SK-N-DZ (cell line): ENCODE measurements around the gene COPS3. TPM values are rescaled to one million over a fixed set of nuclear protein-coding genes. Genes with fewer than 3 reads are reported as not detected.

ENCODE experiments used
- DNase-seq: peaks from one replicate; pipeline ENCODE4 v3.0.0-alpha.2; 2015; ENCODE audit warnings: low spot score
- polyA plus RNA-seq, 2 experiments: library from polyadenylated mRNA; depleted of rRNA; stranded (reverse); fragments of >200 nt; gene quantifications; 2 replicates each; pipeline ENCODE4 v1.2.3, GENCODE V29; 2014

Gene COPS3
- 255 and 282 TPM in 2 replicates for polyA plus RNA-seq (2014; cell fraction: cytosol; rRNA removed)
- 125 and 144 TPM in 2 replicates for polyA plus RNA-seq (2014; cell fraction: nucleus; rRNA removed)

DNA sequence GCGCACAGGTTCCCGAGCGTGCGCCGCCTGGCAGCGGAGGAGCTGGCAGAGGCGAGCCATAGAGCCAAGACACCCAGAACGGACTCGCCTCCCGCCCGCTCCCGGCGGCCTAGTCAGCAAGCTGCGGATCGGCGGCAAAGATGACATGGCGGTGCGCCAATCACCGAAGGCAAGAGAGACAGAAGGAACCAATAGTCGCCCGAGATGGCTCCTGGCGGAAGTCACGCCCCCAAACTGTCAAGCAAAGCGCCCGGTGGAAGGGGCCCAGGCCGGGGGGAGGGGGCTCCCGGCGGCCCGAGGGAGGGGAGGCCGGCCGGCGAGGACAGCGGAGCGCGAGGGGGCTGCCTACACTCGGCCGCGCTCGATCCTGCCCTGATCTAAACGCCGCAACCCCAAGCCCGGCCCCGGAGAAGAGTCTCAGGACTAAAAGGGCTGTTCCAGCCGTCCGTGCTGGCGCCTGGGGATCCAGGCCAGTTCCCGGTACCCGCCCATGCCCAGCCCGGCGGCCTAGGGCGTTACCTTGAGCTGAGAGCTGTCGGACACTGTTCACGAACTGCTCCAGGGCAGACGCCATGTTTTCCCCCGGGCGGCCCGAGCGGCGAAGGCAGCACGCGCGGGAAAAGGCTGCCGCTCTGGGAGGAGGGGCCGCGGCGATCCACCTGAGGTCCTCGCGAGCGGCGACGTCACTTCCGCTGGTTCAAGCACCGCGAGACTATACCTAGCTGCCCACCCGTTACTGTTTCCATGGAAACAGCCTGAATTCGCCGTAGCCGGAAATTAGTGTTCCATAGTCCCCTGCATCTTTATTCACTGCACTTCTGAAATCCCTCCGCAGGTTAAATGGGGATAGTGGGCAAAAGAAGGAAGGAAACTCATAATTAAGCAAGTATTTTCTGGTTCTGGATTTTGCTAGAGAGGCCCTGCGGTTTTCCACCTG is at the start of gene COPS3:
Gene COPS3, minus strand, starts transcription at position 634 of the 937 bp plus-strand sequence. Its CDS starts 60 bp downstream, at position 574.
- DNase-seq, result peak; percentile 98

DNA sequence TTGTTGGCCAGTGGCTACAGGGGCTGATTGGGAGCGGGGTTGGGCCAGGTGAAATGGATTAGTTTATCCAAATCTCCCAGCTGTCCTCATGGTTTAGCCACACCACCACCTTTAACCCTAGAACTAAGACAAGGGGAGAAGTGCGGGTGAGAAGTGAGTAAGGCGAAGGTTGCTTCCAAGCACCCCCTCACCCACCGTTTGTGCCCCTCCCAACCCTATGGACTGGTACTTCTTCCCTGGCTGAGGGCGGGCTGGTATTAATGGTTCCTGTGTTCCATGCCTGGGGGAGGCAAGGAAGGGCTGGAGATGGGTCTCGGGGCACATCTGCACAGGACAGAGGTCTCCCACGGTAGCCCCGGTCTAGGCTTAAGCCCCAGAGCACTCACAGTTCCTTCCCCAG is 47.2 kb upstream of the COPS3 start:
- no peak for DNase-seq

DNA sequence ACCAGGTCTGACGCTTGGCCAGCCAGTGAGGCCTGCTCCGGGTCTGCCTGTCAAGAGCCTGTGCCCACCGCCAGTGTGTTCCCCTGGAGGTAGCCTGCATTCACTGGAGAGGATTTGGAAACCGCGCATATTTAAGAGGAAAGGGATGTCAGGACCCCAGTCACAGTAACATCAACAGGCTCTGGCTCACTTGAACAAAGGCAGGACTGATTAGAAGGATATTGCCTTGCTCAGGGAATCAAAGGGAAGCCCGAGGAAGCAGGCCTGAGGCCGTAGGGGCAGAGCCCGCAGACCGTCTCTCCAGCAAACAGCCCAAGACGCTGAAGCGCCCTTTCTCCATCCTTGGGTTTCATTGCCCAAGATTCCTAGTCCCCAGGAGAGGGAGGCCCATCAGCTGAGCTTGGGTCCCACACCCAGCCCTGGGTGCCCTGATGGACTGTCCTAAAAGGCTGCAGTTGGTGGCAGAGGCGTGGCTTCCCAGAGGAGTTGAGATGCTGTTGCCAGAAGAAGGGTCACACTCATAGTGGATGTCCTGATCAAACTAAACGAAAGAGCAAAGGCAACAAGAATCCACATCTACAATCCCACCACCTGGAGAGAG is 45.3 kb upstream of the COPS3 start:
- no peak for DNase-seq

DNA sequence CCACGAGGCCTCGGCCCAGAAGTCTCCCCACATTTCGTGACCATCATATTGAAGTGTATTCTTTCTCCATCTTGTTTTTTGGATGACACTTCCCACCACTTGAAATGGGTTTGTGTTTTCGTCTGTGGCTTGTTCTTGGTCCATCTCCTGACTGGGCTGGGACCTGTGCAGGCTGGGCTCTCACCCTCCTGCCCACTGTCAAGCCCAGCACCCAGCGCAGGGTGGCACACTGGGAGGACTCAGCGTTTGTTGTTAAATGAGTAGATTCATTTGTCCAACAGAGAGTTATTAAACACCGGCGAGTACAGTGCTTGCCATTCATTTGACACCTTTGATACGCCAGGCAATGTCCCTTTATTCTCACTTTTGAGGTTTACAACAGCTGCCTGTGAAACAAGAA is 44.8 kb upstream of the COPS3 start:
- no peak for DNase-seq

DNA sequence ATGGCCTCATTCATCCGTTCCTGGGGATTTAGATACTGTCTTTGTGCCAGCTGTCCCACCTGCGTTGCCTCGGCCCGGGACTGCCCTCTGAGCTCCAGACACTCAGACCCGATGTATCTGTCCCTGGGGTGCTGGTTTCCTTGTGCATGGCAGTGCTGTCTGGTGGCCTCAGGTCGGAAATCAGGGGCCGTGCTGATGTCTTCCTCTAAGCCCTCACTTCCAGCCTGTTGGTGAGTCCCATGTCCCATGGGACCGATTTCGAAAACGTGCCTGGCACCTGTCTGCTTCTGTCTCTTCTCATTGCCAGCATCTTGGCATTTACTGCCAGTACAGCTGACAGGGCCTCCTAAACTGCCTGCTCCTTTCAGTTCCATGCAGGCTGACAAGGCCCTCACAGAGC is 44.2 kb upstream of the COPS3 start:
- no peak for DNase-seq

DNA sequence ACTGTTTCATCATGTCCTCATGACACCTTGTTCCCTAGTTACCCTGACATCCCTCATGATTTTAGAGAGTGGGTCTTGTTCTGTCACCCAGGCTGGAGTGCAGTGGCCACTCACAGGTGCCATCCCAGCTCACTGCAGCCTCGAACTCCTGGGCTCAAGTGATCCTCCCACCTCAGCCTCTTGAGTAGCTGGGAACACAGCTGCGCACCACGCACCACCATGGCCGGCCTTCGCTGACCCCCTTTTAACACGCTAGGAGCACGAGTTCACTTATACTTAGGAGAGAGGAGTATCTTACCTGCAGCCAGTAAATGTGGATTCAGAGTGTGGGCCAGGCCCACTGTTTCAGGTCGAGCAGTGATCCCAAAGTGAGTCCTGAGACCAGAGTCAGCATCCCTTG is 43.6 kb upstream of the COPS3 start:
- no peak for DNase-seq

DNA sequence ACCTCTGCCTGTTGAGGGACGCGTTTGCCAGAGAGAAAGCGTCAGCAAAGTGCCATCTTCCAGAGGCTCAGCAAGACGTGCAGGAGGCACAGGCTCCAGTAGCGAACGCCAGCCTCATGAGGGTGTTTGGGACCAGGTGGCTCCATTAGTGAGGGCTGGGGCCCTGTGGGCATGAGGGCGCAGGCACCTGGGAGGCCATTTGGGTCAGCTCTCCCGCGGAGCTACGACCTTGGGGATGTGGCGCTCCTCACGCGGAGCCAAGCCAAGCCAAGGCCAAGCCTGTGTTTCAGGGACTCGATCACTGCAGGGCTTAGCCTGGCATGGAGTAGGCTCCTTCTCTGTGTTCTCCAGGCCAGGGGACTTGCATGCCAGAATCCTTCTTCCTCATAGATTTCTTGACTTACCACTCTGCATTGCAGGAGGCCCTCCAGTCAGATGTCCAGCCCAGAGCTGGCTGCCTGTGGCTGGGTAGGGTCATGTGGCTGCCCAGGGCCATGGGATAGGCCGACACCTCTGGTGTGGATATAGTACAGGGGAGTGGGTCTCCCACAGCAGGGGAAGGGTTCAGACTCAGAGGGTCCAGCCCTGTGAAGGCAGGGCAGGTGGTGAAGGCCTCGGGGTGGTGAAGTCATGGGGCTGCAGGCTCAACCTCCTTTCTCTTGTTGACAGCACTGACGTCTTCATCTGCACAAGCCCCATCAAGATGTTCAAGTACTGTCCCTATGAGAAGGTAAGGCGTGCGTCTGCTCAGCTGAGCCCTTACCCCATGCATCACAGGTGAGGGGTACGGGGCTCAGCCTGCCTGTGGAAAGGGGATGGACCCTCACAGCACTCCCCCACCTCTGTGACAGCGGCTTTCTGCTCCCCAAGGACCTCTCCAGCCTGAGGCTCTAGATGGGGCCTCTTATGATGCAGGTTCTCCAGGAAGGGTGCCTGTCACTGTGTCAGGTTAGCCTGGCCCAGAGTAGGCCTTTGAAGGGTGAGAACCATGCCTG is 41.8 kb upstream of the COPS3 start:
- no peak for DNase-seq

DNA sequence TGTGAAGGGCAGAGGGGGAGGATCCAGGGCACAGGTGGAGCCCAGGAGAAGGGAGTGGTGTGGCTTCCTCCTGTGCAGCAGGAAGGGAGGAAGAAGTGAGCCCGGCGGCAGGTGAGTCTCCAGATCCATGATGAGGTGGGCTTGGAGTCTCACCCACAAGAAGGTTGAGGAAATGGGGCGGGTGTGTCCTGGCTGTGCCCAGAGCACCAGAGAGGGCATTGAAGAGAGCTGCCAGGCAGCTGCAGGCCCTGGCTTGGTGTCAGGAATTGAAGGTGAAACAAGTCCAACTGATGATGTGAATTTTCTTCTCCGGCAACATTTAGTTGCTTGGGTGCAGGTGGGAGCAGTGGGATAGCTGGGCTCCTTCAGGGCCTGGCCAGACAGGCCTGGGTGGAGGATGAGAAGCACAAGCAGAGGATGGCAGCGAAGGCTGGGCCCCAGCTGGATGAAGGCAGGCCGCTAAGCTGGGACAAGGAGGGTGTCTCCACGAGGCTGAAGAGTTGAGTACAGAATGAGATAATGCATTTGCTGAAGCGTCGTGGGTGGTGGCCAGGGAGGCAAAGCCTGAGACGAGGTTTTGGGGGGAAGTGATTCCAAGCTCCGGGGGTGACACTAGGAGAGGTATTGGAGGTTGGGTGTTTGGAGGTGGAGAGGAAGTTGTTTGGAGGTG is 40.4 kb upstream of the COPS3 start:
- no peak for DNase-seq

DNA sequence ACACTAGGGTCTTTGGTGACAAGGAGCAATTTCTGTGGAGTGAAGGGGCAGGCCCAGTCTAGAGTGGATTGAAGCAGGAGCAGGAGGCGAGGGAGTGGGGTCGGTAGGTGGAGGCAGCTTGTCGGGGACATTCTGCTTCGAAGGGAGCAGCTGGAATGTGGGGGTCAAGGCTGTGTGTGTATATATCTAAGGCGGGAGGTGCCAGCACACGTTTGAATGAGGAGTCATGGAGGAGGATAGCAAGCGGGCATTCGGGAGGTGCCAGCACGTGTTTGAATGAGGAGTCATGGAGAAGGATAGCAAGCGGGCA is 39.8 kb upstream of the COPS3 start:
- DNase-seq, result no peak

DNA sequence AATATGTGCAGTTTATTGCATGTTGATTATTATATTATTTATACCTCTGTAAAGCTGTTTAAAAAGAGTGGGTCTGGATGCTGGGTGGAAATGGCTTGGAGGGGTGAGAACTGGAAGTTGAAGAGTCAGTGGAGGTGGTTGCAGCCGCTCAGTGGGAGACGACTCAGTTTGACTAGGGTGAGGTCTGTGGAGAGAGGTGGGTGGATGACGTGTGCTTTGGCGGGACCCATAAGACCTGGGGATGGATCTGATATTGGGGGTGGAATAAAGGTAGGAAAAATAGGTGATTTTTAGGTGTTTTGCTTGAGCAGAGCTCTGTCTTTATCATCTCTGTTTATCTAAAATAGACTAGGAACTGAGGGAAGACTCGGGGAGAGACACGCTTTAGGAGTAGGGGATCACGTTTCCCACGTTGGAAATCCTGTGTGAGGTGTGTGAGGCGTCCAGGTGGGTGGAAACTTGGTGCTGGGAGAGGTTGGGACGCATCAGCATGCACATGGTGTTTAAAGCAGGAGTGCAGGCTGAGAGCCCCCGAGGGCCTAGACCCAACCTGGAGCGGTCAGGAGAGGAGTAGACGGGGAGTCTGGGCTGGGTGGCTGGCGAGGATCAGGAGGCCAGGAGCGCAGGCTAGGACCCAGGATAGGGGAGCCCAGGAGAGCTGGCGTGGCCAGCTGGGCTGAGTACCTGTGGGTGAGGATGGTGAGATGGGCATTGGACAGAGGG is 39.3 kb upstream of the COPS3 start:
- no peak for DNase-seq

DNA sequence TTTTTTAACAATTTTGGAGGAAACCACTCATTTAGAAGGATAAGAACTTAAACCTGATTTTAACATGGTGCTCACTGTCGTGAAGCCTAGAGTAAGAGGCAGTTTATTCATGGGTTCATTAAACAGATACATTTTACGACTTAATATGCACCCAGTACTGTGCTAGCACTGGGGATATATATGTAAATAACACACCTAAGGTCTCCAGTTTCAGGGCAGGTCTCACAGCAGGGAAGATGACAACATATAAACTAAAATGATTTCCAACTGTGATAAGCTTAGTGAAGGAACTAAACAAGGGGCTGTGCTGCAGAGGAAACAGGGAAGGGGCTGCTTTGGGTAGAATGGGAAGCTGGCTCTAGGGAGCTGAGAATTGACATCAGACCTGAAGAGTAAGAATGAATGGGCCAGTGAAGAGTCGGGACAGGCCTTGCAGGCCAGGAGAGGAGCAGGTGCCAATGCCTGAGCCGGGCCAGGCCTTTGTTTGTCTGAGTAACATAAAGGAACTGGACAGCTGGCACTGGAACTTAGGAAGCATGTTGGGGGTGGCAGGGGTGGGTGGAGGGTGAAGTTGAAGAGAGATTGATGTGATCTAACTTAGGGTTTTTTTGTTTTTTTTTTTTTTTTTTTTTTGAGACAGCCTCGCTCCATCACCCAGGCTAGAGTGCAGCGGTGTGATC is 34.2 kb upstream of the COPS3 start:
- DNase-seq, result no peak

DNA sequence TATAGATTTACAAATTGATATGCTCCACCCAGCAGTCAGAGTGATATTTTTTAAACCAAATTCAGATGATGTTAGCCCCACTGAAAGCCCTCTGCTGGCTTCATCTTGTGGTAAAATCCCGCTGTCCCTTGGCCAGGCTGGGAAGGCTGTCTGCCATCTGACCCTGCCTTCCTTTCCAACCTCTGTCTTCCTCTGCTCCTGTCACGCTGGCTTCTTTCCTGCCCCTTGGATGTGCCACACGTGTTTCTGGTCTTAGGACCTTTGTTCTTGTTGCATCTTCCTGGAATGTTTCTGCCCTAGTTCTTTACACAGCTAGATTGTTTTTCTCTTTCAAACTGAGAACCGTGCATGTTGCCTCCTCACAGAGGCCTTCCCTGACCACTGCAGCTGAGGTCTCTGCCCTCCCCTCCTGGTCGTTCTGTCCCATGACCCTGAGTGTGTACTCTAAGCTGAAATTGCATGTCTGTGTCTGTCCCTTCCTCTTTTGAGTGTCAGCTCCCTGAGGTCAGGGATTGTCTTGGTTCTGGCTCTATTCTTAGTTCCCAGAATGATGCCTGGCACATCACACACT is 33.5 kb upstream of the COPS3 start:
- no peak for DNase-seq

DNA sequence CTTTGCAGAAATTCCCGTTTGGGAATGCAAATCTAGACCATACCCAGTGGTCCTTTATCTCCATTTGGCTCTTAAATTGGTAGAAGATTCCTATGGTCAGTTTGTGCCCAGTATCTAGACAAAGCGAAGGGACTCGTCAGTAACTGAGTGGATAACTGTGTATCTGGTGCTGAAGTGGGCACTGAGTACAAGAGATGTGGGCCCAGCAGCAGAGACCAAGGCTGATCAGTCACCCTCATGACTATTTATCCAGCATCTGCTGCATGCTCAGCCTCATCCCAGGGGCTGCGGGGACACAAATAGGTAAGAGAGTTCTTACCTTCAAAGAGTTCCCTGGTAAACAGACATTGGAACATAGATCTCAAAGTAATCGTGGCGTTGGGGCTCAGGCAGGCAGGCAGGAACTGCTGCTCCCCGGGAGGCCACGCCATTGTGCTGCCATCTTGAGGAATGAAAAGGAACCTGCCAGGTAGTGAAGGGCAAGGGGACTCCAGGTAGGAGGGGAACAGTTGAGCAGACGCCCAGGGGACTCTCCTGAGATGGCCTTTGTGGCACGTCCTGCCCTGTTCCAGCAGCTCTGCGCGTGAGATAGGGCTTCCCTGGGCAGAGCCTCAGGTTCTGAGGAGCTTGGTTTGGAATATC is 32.4 kb upstream of the COPS3 start:
- DNase-seq, result peak; percentile 47

DNA sequence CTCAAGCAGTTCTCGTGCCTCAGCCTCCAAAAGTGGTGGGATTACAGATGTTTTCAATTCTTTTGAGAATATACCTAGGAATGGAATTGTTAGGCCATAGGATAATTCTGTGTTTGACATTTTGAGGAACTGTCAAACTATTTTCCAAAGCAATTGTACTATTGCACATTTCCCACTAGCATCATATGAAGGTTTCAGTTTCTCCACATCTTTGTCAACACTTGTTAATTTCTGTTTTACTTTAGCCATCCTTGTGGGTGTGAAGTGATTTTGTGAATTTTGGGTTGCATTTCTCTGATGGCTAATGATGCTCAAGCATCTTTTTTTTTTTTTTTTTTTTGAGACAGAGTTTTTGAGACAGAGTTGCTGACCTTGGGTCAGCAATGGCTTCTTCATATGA is 28.3 kb upstream of the COPS3 start:
- DNase-seq, result no peak

DNA sequence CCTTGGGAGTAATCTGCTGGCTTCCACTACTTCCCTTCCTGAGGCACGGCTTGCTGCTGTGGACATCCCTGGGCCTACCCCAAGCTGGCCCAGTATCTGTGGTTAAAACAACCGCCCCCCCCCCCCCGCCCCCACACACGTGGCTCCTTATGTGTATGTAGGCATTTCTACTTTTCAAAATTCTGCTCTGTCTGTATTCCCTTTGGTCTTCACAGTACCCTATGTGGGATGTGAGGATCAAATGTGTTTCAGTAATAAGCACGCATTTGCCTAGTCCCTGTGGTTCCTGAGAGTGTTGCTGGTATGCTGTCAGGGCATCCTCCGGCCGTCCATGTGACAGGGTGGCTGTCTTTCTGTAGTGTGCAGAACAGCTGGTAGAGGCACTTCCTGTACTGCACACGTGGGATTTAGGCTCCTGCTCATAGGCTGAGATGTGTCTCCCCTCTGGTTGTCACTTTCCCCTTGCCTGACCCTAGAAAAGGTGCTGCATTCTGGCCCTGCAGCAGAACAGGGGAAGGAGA is 24.3 kb upstream of the COPS3 start:
- peak; percentile 54 for DNase-seq

DNA sequence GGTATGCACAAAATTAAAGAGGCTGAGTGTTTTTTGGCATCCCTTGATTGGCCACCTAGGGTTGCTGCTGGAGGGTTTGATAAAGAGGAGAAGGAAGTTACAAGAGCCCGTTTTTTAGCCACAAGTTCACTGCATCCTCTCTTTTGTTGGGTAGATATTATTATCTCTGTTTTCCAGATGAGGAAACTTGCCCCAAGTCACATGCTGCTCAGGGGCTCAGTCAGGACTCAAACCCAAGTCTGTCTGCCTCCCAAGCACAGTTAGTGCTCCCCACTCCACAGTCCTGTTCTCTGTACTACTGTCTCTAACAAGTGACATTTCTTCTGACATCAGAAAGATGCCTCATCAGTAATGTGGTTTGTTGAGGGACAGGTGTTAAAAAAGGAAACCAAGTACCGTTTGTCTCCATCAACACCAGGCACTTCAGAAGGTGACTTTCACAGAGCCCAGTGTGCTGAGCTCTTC is 23.5 kb upstream of the COPS3 start:
- DNase-seq, result no peak

DNA sequence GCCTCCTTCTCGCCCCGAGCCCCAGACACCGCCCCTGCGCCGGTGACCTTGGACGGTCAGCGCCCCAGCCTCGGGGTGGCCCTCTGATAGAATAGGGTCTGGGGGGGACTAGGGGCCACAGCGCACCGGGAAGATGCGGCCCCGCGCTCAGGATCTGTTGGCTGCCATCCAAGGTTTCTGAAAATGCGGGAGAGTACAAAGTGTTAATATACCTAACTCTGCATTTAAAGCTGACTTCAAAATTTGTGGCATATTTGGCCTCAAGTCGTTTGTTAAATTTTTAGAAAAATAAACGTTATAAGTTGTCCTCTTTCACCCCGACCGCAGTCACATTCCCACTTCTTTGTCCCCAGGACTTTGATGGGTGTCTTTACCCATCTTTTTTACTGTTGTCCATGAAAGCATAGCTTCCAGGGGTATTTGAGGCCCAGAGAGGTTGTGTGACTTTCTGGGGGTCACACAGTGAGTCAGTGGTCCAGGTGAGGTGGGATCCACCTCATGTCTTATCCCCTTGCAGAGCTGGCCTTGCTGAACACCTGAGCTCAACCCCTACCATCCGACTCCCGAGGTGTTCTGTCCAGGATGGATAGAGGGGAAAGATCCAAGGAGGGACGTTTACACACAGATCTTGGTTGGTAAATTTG is 22.9 kb upstream of the COPS3 start:
- no peak for DNase-seq
